IPS-18a (cell line): ENCODE measurements around the gene TBC1D16.
"Not testable (repeated sequence)": the region's sequence is repeated elsewhere in the genome, so short reads cannot be mapped to it uniquely, and the experiment has no call there.

Experiments
- H3K27ac ChIP-seq: one replicate; pipeline ENCODE4 v1.5.1; 2013; ENCODE audit warnings: low read length
- H3K27me3 ChIP-seq: one replicate; pipeline ENCODE4 v1.6.1; 2013; ENCODE audit warnings: mild to moderate bottlenecking, low read length; ENCODE audit not compliant: control insufficient read depth, insufficient read depth
- H3K36me3 ChIP-seq: one replicate; pipeline ENCODE4 v1.6.1; 2013; ENCODE audit warnings: low read depth, low read length; ENCODE audit not compliant: control insufficient read depth
- H3K4me1 ChIP-seq: one replicate; pipeline ENCODE4 v1.6.1; 2013; ENCODE audit warnings: low read depth, low read length; ENCODE audit not compliant: control insufficient read depth
- H3K4me3 ChIP-seq: one replicate; pipeline ENCODE4 v1.5.1; 2013; ENCODE audit warnings: low read length
- H3K9ac ChIP-seq: one replicate; pipeline ENCODE4 v1.6.1; 2013; ENCODE audit warnings: mild to moderate bottlenecking, low read length, moderate library complexity
- H3K9me3 ChIP-seq: one replicate; pipeline ENCODE4 v1.6.1; 2013; ENCODE audit warnings: low read depth, low read length; ENCODE audit not compliant: control insufficient read depth

TBC1D16 gene

GRCh38 chr17:79897243-79898063 is 138.2 kb downstream of the TBC1D16 start:
- no peak overlapping the region for H3K27ac ChIP-seq

GRCh38 chr17:79893457-79893856 is 142.2 kb downstream of the TBC1D16 start:
- not testable (repeated sequence) for H3K4me3 ChIP-seq, H3K27ac ChIP-seq, H3K4me1 ChIP-seq, H3K9me3 ChIP-seq, H3K9ac ChIP-seq, H3K27me3 ChIP-seq, H3K36me3 ChIP-seq

More at GRCh38 chr17:79897243-79898063, 138.2 kb downstream of the TBC1D16 start:
- H3K4me3 ChIP-seq, result no peak overlapping the region
- no peaks in the 10 kb centered on the region for H3K36me3 ChIP-seq
- no peaks in the 10 kb centered on the region for H3K4me1 ChIP-seq
- no peaks in the 10 kb centered on the region for H3K9me3 ChIP-seq
- H3K9ac ChIP-seq, result no peak overlapping the region
- H3K27me3 ChIP-seq, result no peaks in the 10 kb centered on the region

- no peak overlapping the region for H3K4me3 ChIP-seq
- H3K27ac ChIP-seq, result no peak overlapping the region
- H3K9ac ChIP-seq, result no peak overlapping the region
- H3K27me3 ChIP-seq, result no peaks in the 10 kb centered on the region
- H3K9me3 ChIP-seq, result no peaks in the 10 kb centered on the region
- H3K36me3 ChIP-seq, result no peaks in the 10 kb centered on the region
- H3K4me1 ChIP-seq, result no peaks in the 10 kb centered on the region
These were observed 143.0 kb downstream of the TBC1D16 start for GRCh38 chr17:79892457-79893241.

- Histone ChIP-seq H3K36me3 (no peaks in the 10 kb centered on the region), H3K9me3 (no peaks in the 10 kb centered on the region), H3K27me3 (no peaks in the 10 kb centered on the region), H3K4me1 (no peaks in the 10 kb centered on the region), H3K9ac (no peak overlapping the region), H3K27ac (no peak overlapping the region), H3K4me3 (no peak overlapping the region)
These were observed 144.4 kb downstream of the TBC1D16 start for GRCh38 chr17:79891113-79891730.

GRCh38 chr17:79890706-79891105 is 145.0 kb downstream of the TBC1D16 start:
- Histone ChIP-seq H3K4me1 (no peaks in the 10 kb centered on the region), H3K27ac (no peak overlapping the region), H3K9me3 (no peaks in the 10 kb centered on the region), H3K27me3 (no peaks in the 10 kb centered on the region), H3K4me3 (no peak overlapping the region), H3K36me3 (no peaks in the 10 kb centered on the region), H3K9ac (no peak overlapping the region)

- no peak overlapping the region for H3K9ac ChIP-seq
- no peaks in the 10 kb centered on the region for H3K9me3 ChIP-seq
- H3K27me3 ChIP-seq, result no peaks in the 10 kb centered on the region
- no peaks in the 10 kb centered on the region for H3K4me1 ChIP-seq
- H3K36me3 ChIP-seq, result no peaks in the 10 kb centered on the region
- H3K27ac ChIP-seq, result no peak overlapping the region
- H3K4me3 ChIP-seq, result no peak overlapping the region
These were observed 146.6 kb downstream of the TBC1D16 start for GRCh38 chr17:79888811-79889634.

- H3K9ac ChIP-seq, result no peak overlapping the region
- H3K27ac ChIP-seq, result no peak overlapping the region
- H3K27me3 ChIP-seq, result no peaks in the 10 kb centered on the region
- H3K9me3 ChIP-seq, result no peaks in the 10 kb centered on the region
- H3K36me3 ChIP-seq, result no peaks in the 10 kb centered on the region
- H3K4me1 ChIP-seq, result no peaks in the 10 kb centered on the region
- H3K4me3 ChIP-seq, result no peak overlapping the region
These were observed 147.6 kb downstream of the TBC1D16 start for GRCh38 chr17:79888009-79888540.

- H3K4me3 ChIP-seq, result no peak overlapping the region
- no peak overlapping the region for H3K27ac ChIP-seq
- no peaks in the 10 kb centered on the region for H3K36me3 ChIP-seq
- H3K4me1 ChIP-seq, result no peaks in the 10 kb centered on the region
- no peaks in the 10 kb centered on the region for H3K27me3 ChIP-seq
- H3K9me3 ChIP-seq, result no peaks in the 10 kb centered on the region
- no peak overlapping the region for H3K9ac ChIP-seq
These were observed 148.2 kb downstream of the TBC1D16 start for GRCh38 chr17:79887451-79887991.

GRCh38 chr17:79883202-79883601 is 152.5 kb downstream of the TBC1D16 start:
- Histone ChIP-seq H3K9me3 (no peaks in the 10 kb centered on the region), H3K27ac (no peak overlapping the region), H3K4me1 (no peaks in the 10 kb centered on the region), H3K36me3 (no peaks in the 10 kb centered on the region), H3K27me3 (no peaks in the 10 kb centered on the region), H3K4me3 (no peak overlapping the region), H3K9ac (no peak overlapping the region)
